CD8-positive, alpha-beta memory T cell (primary cell): ENCODE results near the gene TTC31. TPM values are rescaled to one million over a fixed set of nuclear protein-coding genes. Genes with fewer than 3 reads are reported as not detected.
A peak's percentile ranks its signal among the peaks of the same experiment; 100 is the strongest.
"Not testable (repeated sequence)": the region's sequence is repeated elsewhere in the genome, so short reads cannot be mapped to it uniquely, and the experiment has no call there.

Source experiments
- CTCF ChIA-PET: fragments of 350-600 bp; sonication (Branson Sonifier 250); formaldehyde crosslinking; loops from one replicate; lab custom pipeline; 2021; ENCODE audit warnings: antibody characterized with exemption; lab: Charles Lee
- POLR2A ChIA-PET: fragments of 350-600 bp; sonication (Branson Sonifier 250); formaldehyde crosslinking; loops from one replicate; lab custom pipeline; 2021; ENCODE audit warnings: antibody characterized with exemption; lab: Charles Lee
- DNase-seq, 5 donors: peaks; one replicate each; pipeline versions ENCODE4 v3.0.0 to v3.0.0-alpha.2; 2020 to 2022; ENCODE audit warnings: mixed read lengths in 1 of 5
- H3K27ac ChIP-seq: one replicate; pipeline ENCODE4 v1.7.0; 2013; ENCODE audit warnings: low read depth, mild to moderate bottlenecking, low read length, moderate library complexity
- H3K27me3 ChIP-seq: 2 replicates; pipeline ENCODE4 v1.7.0; 2013; ENCODE audit warnings: low read length, mild to moderate bottlenecking; ENCODE audit not compliant: insufficient read depth, poor library complexity, severe bottlenecking
- H3K36me3 ChIP-seq: 2 replicates; pipeline ENCODE4 v1.7.0; 2013; ENCODE audit warnings: mild to moderate bottlenecking, low read length, moderate library complexity; ENCODE audit not compliant: insufficient read depth
- H3K4me1 ChIP-seq: 2 replicates; pipeline ENCODE4 v1.7.0; 2013; ENCODE audit warnings: mild to moderate bottlenecking, low read length, moderate library complexity; ENCODE audit not compliant: insufficient read depth
- H3K4me3 ChIP-seq: 2 replicates; pipeline ENCODE4 v1.7.0; 2013; ENCODE audit warnings: mild to moderate bottlenecking, low read length
- H3K9me3 ChIP-seq: 2 replicates; pipeline ENCODE4 v1.7.0; 2013; ENCODE audit warnings: mild to moderate bottlenecking, low read length
- H3K27ac Mint-ChIP-seq, 8 donors: one replicate each; pipeline ENCODE4 v1.8.0; 2020 to 2021; ENCODE audit warnings: mixed read lengths in 8 of 8, mild to moderate bottlenecking in 6 of 8, inconsistent platforms in 3 of 8, moderate library complexity in 3 of 8
- H3K27me3 Mint-ChIP-seq, 2 donors: one replicate each; pipeline ENCODE4 v1.8.0; 2020 to 2021; ENCODE audit warnings: mixed read lengths in 2 of 2, mild to moderate bottlenecking in 1 of 2, moderate library complexity in 1 of 2
- H3K36me3 Mint-ChIP-seq, 3 donors: one replicate each; pipeline ENCODE4 v1.8.0; 2020 to 2021; ENCODE audit warnings: mixed read lengths in 3 of 3, inconsistent platforms in 1 of 3, mild to moderate bottlenecking in 1 of 3
- H3K4me1 Mint-ChIP-seq, 3 donors: one replicate each; pipeline ENCODE4 v1.8.0; 2020 to 2021; ENCODE audit warnings: mixed read lengths in 3 of 3, inconsistent platforms in 1 of 3, mild to moderate bottlenecking in 1 of 3
- H3K4me3 Mint-ChIP-seq, 7 donors: one replicate each; pipeline ENCODE4 v1.8.0; 2020 to 2021; ENCODE audit warnings: mixed read lengths in 7 of 7, mild to moderate bottlenecking in 6 of 7, moderate library complexity in 4 of 7, inconsistent platforms in 2 of 7
- H3K9me3 Mint-ChIP-seq, 5 donors: one replicate each; pipeline ENCODE4 v1.8.0; 2020 to 2022; ENCODE audit warnings: mixed read lengths in 5 of 5, mild to moderate bottlenecking in 3 of 5, moderate library complexity in 2 of 5, inconsistent platforms in 1 of 5
- polyA plus RNA-seq: library from polyadenylated mRNA; unstranded; fragments of 300-500 nt; fragmentation: Illumina TruSeq; gene quantifications from one replicate; pipeline ENCODE4 v1.2.3, GENCODE V29; 2021
- total RNA-seq, 2 experiments: library from RNA; stranded (reverse); gene quantifications; one replicate each; pipeline ENCODE4 v1.2.3, GENCODE V29; 2021

The TTC31 gene
- total and polyA plus RNA-seq, 3 experiments from 2014 or later = 20.5 to 28.0 (median 26.4) TPM

GRCh38 chr2:74440378-74441169, 42.3 kb upstream of the TTC31 start:
- H3K36me3 ChIP-seq = no peaks in the 10 kb centered on the region
- POLR2A ChIA-PET = interaction anchor here (1.1 kb wide), 1 partner anchor 14 kb away, joined by 4 read pairs; the partner anchor contains the start of gene INO80B
- DNase-seq = peak in 2 of 5 donors; percentile 27 to 36

DNA sequence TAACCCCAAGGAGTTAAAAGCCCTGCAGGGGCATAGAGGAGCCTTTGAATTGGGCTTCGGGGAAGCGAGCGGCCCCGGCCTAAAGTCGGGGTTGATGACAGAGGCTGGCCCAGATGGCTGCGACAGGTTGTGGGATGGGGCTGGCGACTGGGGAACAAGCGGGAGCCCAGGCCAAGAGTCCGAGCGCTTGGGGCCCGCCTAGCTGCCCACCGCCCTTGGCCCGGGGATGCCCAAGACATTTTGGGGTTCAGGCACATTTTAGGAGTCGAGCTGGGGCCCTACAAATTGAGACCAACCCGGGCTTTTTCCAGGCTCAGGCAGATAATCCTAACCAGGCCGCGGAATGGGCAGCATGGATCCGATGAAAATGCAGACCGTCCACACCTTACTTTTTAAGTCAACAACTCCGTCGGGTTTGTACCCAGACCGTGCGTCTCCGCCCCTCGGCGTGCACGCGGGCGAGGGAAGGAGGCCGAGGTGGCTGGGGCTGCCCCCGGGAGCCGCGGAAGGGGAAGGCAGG, 41.7 kb upstream of the TTC31 start:
- Histone ChIP-seq H3K9me3 (no peaks in the 10 kb centered on the region), H3K27me3 (peaks cover 26% of the 10 kb centered on the region), H3K4me1 (peaks cover 8% of the 10 kb centered on the region), H3K27ac (no peak overlapping the region), H3K36me3 (no peaks in the 10 kb centered on the region), H3K4me3 (no peak overlapping the region)
- peaks cover 6 to 20% (median 8%) of the 10 kb centered on the region in 3 donors for H3K4me1 Mint-ChIP-seq
- peaks cover 27 to 37% of the 10 kb centered on the region in 2 donors for H3K27me3 Mint-ChIP-seq
- H3K4me3 Mint-ChIP-seq = peak overlapping the region in 5 of 7 donors; percentile 15 to 73 (median 41)
- no peak for DNase-seq
- peak overlapping the region in 2 of 8 donors; percentile 52 to 55 for H3K27ac Mint-ChIP-seq
- ChIA-PET POLR2A (interaction anchor here (1.1 kb wide), 1 partner anchor 13 kb away, joined by 4 read pairs; the partner anchor contains the start of gene INO80B), CTCF (no interaction called here)
- no peaks in the 10 kb centered on the region for H3K36me3 Mint-ChIP-seq
- H3K9me3 Mint-ChIP-seq = peaks cover 0 to 2% (median 0%) of the 10 kb centered on the region in 5 donors

More at GRCh38 chr2:74440378-74441169, 42.3 kb upstream of the TTC31 start:
- peak overlapping the region in 2 of 8 donors; percentile 55 to 60 for H3K27ac Mint-ChIP-seq
- peaks cover 8% of the 10 kb centered on the region for H3K4me1 ChIP-seq
- H3K4me3 Mint-ChIP-seq = peak overlapping the region in 6 of 7 donors; percentile 41 to 60 (median 52)
- H3K9me3 Mint-ChIP-seq = peaks cover 0 to 2% (median 0%) of the 10 kb centered on the region in 5 donors
- H3K9me3 ChIP-seq = no peaks in the 10 kb centered on the region
- H3K4me3 ChIP-seq = peak overlapping the region; percentile 22
- peaks cover 26% of the 10 kb centered on the region for H3K27me3 ChIP-seq
- CTCF ChIA-PET = interaction anchor here (1.0 kb wide), 2 partner anchors 42 to 191 kb away, joined by 3 read pairs; partner anchors contain the start of genes CCDC142 and TTC31
- H3K36me3 Mint-ChIP-seq = no peaks in the 10 kb centered on the region
- peak overlapping the region; percentile 38 for H3K27ac ChIP-seq
- peaks cover 6 to 20% (median 8%) of the 10 kb centered on the region in 3 donors for H3K4me1 Mint-ChIP-seq
- H3K27me3 Mint-ChIP-seq = peaks cover 27 to 37% of the 10 kb centered on the region in 2 donors

DNA sequence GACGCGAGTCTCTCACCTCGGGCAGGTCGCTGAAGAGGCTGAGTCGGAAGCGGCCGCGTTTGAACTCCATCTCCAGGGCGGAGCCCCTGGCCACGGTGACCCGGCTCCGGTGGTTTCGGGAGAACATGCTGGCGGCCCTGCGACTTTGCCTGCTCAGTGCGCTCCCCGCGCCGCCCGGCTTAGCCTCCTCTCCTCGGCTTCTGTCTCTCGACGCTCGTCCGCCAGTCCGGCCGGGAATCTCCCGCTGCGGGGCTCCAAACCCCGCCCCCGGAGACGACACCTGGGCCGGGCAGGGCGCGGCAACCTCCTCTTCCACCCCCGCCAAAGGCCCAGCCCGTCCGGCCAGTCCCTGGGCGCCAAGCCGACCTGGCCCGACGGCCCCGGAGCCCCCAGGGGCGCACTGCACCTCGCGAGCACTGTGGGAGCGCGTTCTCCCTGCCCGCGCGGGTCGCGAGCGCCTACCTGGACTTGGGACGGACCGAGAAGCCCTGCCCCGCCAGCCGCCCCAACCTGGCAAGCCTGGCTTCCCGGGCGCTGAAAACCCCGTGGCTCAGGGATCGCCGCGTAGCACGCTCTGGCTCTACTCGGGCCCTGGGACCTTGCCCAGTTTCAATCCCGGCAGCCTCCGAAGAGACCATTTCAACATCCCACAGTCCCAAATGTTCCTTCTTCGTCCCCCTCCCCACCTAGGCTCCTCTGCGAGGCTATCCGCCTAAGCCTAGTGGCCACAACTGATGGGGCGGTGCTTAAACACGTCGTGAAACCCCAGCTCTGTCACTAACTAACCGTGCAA, 41.0 kb upstream of the TTC31 start, which contains the start of gene RTKN:
TSS of gene RTKN (minus strand) at position 248 of the 793 bp plus-strand sequence. CDS start at position 127, 121 bp downstream.
- ChIA-PET POLR2A (interaction anchor here (0.5 kb wide), 1 partner anchor 263 kb away, joined by 5 read pairs; no protein-coding TSS in a partner anchor), CTCF (no interaction called here)
- Histone ChIP-seq H3K27me3 (peaks cover 26% of the 10 kb centered on the region), H3K36me3 (no peaks in the 10 kb centered on the region), H3K9me3 (no peaks in the 10 kb centered on the region), H3K27ac (no peak within 1 kb of the TSS), H3K4me3 (peak within 1 kb of the TSS; percentile 22), H3K4me1 (peaks cover 8% of the 10 kb centered on the region)
- Mint-ChIP-seq H3K4me1 (peaks cover 6 to 20% (median 8%) of the 10 kb centered on the region in 3 donors), H3K27ac (peak within 1 kb of the TSS in 4 of 8 donors; percentile 48 to 81 (median 66)), H3K4me3 (peak within 1 kb of the TSS; percentile 48 to 78 (median 66)), H3K9me3 (peaks cover 0 to 2% (median 0%) of the 10 kb centered on the region in 5 donors), H3K36me3 (no peaks in the 10 kb centered on the region), H3K27me3 (peaks cover 27 to 37% of the 10 kb centered on the region in 2 donors)
- DNase-seq = peak in 3 of 5 donors; percentile 24 to 40 (median 33)

GRCh38 chr2:74442483-74443297, 40.2 kb upstream of the TTC31 start:
- H3K27ac ChIP-seq, H3K9me3 ChIP-seq, H3K4me3 ChIP-seq, DNase-seq, CTCF ChIA-PET, H3K9me3 Mint-ChIP-seq, H3K36me3 Mint-ChIP-seq, H3K4me1 ChIP-seq, H3K36me3 ChIP-seq: not testable (repeated sequence)
- Mint-ChIP-seq H3K4me3 (peak overlapping the region in 6 of 7 donors; percentile 52 to 78 (median 66)), H3K27me3 (peaks cover 27 to 37% of the 10 kb centered on the region in 2 donors), H3K27ac (peak overlapping the region in 4 of 8 donors; percentile 48 to 81 (median 66)), H3K4me1 (peaks cover 6 to 20% (median 8%) of the 10 kb centered on the region in 3 donors)
- POLR2A ChIA-PET = interaction anchor here (0.5 to 0.7 kb wide), 3 partner anchors 19 to 599 kb away, joined by 3 to 5 read pairs (median 3); no protein-coding TSS in a partner anchor
- peaks cover 26% of the 10 kb centered on the region for H3K27me3 ChIP-seq

DNA sequence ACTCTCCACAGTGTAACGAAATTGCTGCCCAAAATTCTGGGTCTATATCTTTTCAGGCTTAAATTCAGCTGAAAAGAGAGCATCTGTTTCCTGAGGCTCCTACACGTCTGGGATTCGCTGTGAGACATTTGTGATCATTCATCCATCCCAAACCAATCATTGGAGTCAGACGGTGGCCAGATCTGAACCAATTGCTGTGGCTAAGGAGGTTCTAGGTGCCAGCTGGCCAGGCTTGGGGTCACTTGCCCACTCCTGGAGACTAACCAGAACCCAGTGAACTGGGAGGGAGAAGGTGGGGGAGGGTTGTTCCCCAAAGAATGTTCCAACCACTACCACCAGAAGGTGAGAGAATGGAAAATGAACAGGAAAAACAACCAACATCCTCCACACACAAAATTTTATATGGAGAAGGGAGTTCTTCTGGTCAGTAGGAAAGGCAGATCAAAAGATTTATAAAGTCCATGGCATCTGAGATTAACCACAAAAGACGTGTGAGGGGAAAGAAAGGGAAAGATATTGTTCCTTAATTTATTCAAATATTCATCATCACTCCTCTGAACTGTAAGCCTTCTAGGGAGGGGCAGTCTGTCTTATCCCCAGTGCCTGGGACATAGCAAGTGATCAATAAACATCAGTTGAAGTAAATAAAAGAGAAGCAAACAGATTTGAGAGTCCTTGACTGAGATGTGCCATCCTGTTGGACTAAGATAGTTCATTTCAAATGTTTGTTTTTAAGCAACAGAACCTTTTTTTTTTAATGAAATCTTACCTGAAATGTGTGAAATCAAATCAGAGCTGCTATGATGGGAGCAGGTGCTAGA, 38.2 kb upstream of the TTC31 start:
- ChIA-PET CTCF (interaction anchor here (0.9 to 1.5 kb wide), 2 partner anchors 10 to 44 kb away, joined by 3 to 4 read pairs; partner anchors contain the start of gene INO80B), POLR2A (no interaction called here)
- peaks cover 26% of the 10 kb centered on the region for H3K27me3 ChIP-seq
- Mint-ChIP-seq H3K27ac (no peak overlapping the region), H3K27me3 (peaks cover 21 to 24% of the 10 kb centered on the region in 2 donors), H3K4me1 (peaks cover 6 to 20% (median 8%) of the 10 kb centered on the region in 3 donors), H3K4me3 (no peak overlapping the region), H3K36me3 (no peaks in the 10 kb centered on the region), H3K9me3 (peaks cover 0 to 2% (median 0%) of the 10 kb centered on the region in 5 donors)
- H3K36me3 ChIP-seq = no peaks in the 10 kb centered on the region
- H3K9me3 ChIP-seq = no peaks in the 10 kb centered on the region
- H3K4me3 ChIP-seq = no peak overlapping the region
- no peak for DNase-seq
- H3K27ac ChIP-seq = no peak overlapping the region
- H3K4me1 ChIP-seq = peaks cover 8% of the 10 kb centered on the region

- H3K4me3 ChIP-seq = no peak overlapping the region
- no peaks in the 10 kb centered on the region for H3K9me3 ChIP-seq
- Mint-ChIP-seq H3K4me3 (no peak overlapping the region), H3K9me3 (no peaks in the 10 kb centered on the region), H3K27ac (no peak overlapping the region), H3K27me3 (peaks cover 14 to 16% of the 10 kb centered on the region in 2 donors), H3K36me3 (no peaks in the 10 kb centered on the region), H3K4me1 (peaks cover 3 to 4% (median 4%) of the 10 kb centered on the region in 3 donors)
- ChIA-PET CTCF (no interaction called here), POLR2A (no interaction called here)
- peaks cover 5% of the 10 kb centered on the region for H3K4me1 ChIP-seq
- H3K27ac ChIP-seq = no peak overlapping the region
- peaks cover 5% of the 10 kb centered on the region for H3K27me3 ChIP-seq
- no peaks in the 10 kb centered on the region for H3K36me3 ChIP-seq
- DNase-seq = no peak
Observed at GRCh38 chr2:74447230-74447999, 35.5 kb upstream of the TTC31 start.
